Psoas muscle (tissue), 8 donors: ENCODE measurements around the gene PDK1. TPM values are rescaled to one million over a fixed set of nuclear protein-coding genes. Genes with fewer than 3 reads are reported as not detected.
"Not testable (repeated sequence)": the region's sequence is repeated elsewhere in the genome, so short reads cannot be mapped to it uniquely, and the experiment has no call there.

ENCODE experiments used
- ATAC-seq, 4 donors: fragments of 200-7000 bp; cut with Tn5 transposase; one replicate each; pipeline ENCODE4 v1.9.1; 2020; ENCODE audit warnings: moderate library complexity in 3 of 4, mild to moderate bottlenecking in 2 of 4
- DNase-seq, 2 donors: peaks; one replicate each; pipeline ENCODE4 v3.0.0-alpha.2; 2020
- H3K27ac ChIP-seq: fragments of 200-600 bp; one replicate; pipeline ENCODE4 v1.8.0; 2022
- H3K27me3 ChIP-seq, 3 donors: fragments of 200-600 bp in 1 of 3; one replicate each; pipeline versions ENCODE4 v1.6.1 to v1.8.0; 2013 to 2022; ENCODE audit warnings: low read length in 2 of 3, mild to moderate bottlenecking in 2 of 3, moderate library complexity in 1 of 3; ENCODE audit not compliant: insufficient read depth in 3 of 3
- H3K36me3 ChIP-seq, 2 donors: fragments of 200-600 bp in 1 of 2; one replicate each; pipeline versions ENCODE4 v1.6.1 to v1.8.0; 2013 to 2022; ENCODE audit warnings: low read depth in 1 of 2, mild to moderate bottlenecking in 1 of 2, moderate library complexity in 1 of 2; ENCODE audit not compliant: insufficient read depth in 1 of 2
- H3K4me1 ChIP-seq: fragments of 200-600 bp; one replicate; pipeline ENCODE4 v1.8.0; 2022
- H3K4me3 ChIP-seq: fragments of 200-600 bp; one replicate; pipeline ENCODE4 v1.8.0; 2022; ENCODE audit warnings: mild to moderate bottlenecking
- H3K9me3 ChIP-seq: fragments of 200-600 bp; one replicate; pipeline ENCODE4 v1.8.0; 2022
- CTCF ChIP-seq: fragments of 200-600 bp; IDR thresholded peaks from one replicate; pipeline ENCODE4 v1.8.0; 2022; ENCODE audit warnings: antibody characterized with exemption
- WGBS, 3 donors: extraction: QIAGEN DNeasy Blood & Tissue Kit; methylation state at CpG; one replicate each; pipeline versions ENCODE4 v1.1.6 to v1.1.7; 2013; 5-methylcytosine and 5-hydroxymethylcytosine counted together
- intact Hi-C, 2 donors: fragments of 100-400 bp; cut with DNase I; formaldehyde crosslinking; loops; one replicate each; pipeline versions ENCODE4 v1.11.0 to v1.14.2; 2022
- polyA plus RNA-seq, 3 donors: library from polyadenylated mRNA; stranded (reverse); fragments of 200-250 nt; gene quantifications; one replicate each; pipeline ENCODE4 v1.2.3, GENCODE V29; 2013
- total RNA-seq, 4 donors: library from RNA; stranded (reverse); fragmentation: NEBNext Ultra II Directional in 2 of 4; extraction: Animal tissue kit (Norgen Biotek cat#: 25700) in 2 of 4; gene quantifications; one replicate each; pipeline versions ENCODE4 v1.2.1 to v1.2.4, GENCODE V29; 2021 to 2023
- donor health status: healthy with polysubstance abuse.
- donor health status: DM: no; HTN: no; CAD: no; lungs with moderate emphysema.
- donor health status: Bipolar disorder and iron deficiency.
- donor health status: healthy.
- donor health status: DM: yes; HTN: yes; CAD: no.
- donor health status: DM: no; HTN: no; CAD: no.
- donor health status: DM: no; HTN: no; CAD: no.
- donor health status: DM: yes; HTN: yes; CAD: no.

Gene PDK1
- total and polyA plus RNA-seq, 7 donors = 3.3 to 20.4 (median 9.8) TPM

- no peaks in the 10 kb centered on the region for H3K36me3 ChIP-seq
- no peaks in the 10 kb centered on the region for H3K9me3 ChIP-seq
- H3K27ac ChIP-seq = no peak overlapping the region
- H3K27me3 ChIP-seq = no peaks in the 10 kb centered on the region
- no peak overlapping the region for H3K4me3 ChIP-seq
- no peak for TF ChIP-seq CTCF
- WGBS, 3 donors = 91 to 95% (median 93%) methylated on average over 3 of the region's 3 CpGs
- intact Hi-C loops = no loop called here
- ATAC-seq = no peak
- no peaks in the 10 kb centered on the region for H3K4me1 ChIP-seq
- DNase-seq = no peak
Observed at GRCh38 chr2:172535119-172535518, 20.8 kb upstream of the PDK1 start.

GRCh38 chr2:172537851-172538250 lies 18.0 kb upstream of the PDK1 start:
- intact Hi-C loops, ATAC-seq, H3K9me3 ChIP-seq, H3K36me3 ChIP-seq, DNase-seq, H3K27me3 ChIP-seq, H3K4me3 ChIP-seq, H3K4me1 ChIP-seq, H3K27ac ChIP-seq: not testable (repeated sequence)
- 92 to 95% (median 95%) methylated on average over 6 to 32 of the region's 37 CpGs for WGBS, 3 donors

GRCh38 chr2:172539767-172540166 lies 16.1 kb upstream of the PDK1 start:
- WGBS, 3 donors = 68 to 91% (median 90%) methylated on average over 4 of the region's 4 CpGs
- Histone ChIP-seq H3K36me3 (no peaks in the 10 kb centered on the region), H3K27ac (no peak overlapping the region), H3K9me3 (no peaks in the 10 kb centered on the region), H3K4me1 (no peaks in the 10 kb centered on the region), H3K4me3 (no peak overlapping the region), H3K27me3 (no peaks in the 10 kb centered on the region)
- ATAC-seq (no peak), DNase-seq (no peak)
- intact Hi-C loops = no loop called here
- TF ChIP-seq CTCF = no peak

- H3K9me3 ChIP-seq = no peaks in the 10 kb centered on the region
- H3K27me3 ChIP-seq = no peaks in the 10 kb centered on the region
- no peak overlapping the region for H3K27ac ChIP-seq
- TF ChIP-seq CTCF = no peak
- ATAC-seq = no peak
- DNase-seq = no peak
- no peaks in the 10 kb centered on the region for H3K36me3 ChIP-seq
- H3K4me1 ChIP-seq = no peaks in the 10 kb centered on the region
- intact Hi-C loops = no loop called here
- H3K4me3 ChIP-seq = no peak overlapping the region
Observed at GRCh38 chr2:172540421-172540820, 15.5 kb upstream of the PDK1 start.

GRCh38 chr2:172545408-172546075 lies 10.3 kb upstream of the PDK1 start:
- H3K36me3 ChIP-seq = no peaks in the 10 kb centered on the region
- ATAC-seq (no peak), DNase-seq (no peak)
- no peaks in the 10 kb centered on the region for H3K27me3 ChIP-seq
- H3K9me3 ChIP-seq = no peaks in the 10 kb centered on the region
- no peak overlapping the region for H3K4me3 ChIP-seq
- H3K27ac ChIP-seq = no peak overlapping the region
- TF ChIP-seq CTCF = no peak
- H3K4me1 ChIP-seq = no peaks in the 10 kb centered on the region
- intact Hi-C loops = no loop called here
- 81 to 94% (median 94%) methylated on average over 2 of the region's 2 CpGs for WGBS, 3 donors
